Left ventricle myocardium inferior (tissue), 1 donor: ENCODE results near the gene PARD6G. TPM values are rescaled to one million over a fixed set of nuclear protein-coding genes. Genes with fewer than 3 reads are reported as not detected.

Source experiments
- DNase-seq: peaks from one replicate; pipeline ENCODE4 v3.0.0-alpha.2; 2020
- H3K27ac ChIP-seq: fragments of 200-600 bp; replicated peaks from 2 replicates; pipeline ENCODE4 v1.8.0; 2021
- H3K27me3 ChIP-seq: fragments of 200-600 bp; 2 replicates; pipeline ENCODE4 v1.8.0; 2021; ENCODE audit warnings: low read depth
- H3K36me3 ChIP-seq: fragments of 200-600 bp; 2 replicates; pipeline ENCODE4 v1.8.0; 2021
- H3K4me1 ChIP-seq: fragments of 200-600 bp; 2 replicates; pipeline ENCODE4 v1.8.0; 2021
- H3K4me3 ChIP-seq: fragments of 200-600 bp; 2 replicates; pipeline ENCODE4 v1.8.0; 2021; ENCODE audit warnings: mild to moderate bottlenecking, moderate library complexity
- H3K9me3 ChIP-seq: fragments of 200-600 bp; replicated peaks from 2 replicates; pipeline ENCODE4 v1.8.0; 2021
- CTCF ChIP-seq: fragments of 200-600 bp; IDR thresholded peaks from 2 replicates; pipeline ENCODE4 v1.8.0; 2021; ENCODE audit warnings: antibody characterized with exemption, mild to moderate bottlenecking, borderline replicate concordance
- intact Hi-C: fragments of 100-400 bp; cut with micrococcal nuclease; formaldehyde crosslinking; loops from one replicate; pipeline ENCODE4 v1.11.0; 2022
- total RNA-seq: library from RNA; stranded (reverse); fragmentation: NEBNext Ultra II Directional; extraction: Animal tissue kit (Norgen Biotek cat#: 25700); gene quantifications from one replicate; pipeline ENCODE4 v1.2.1, GENCODE V29; 2021
- donor health status: DM: no; HTN: yes; CAD: no; lungs with severe emphysema.

PARD6G gene
- total RNA-seq, 1 donor from 2014 or later = 2.0 TPM

- Histone ChIP-seq H3K36me3 (no peaks in the 10 kb centered on the region), H3K27ac (no peak overlapping the region), H3K9me3 (peaks cover 4% of the 10 kb centered on the region), H3K4me3 (no peak overlapping the region), H3K27me3 (no peaks in the 10 kb centered on the region), H3K4me1 (no peaks in the 10 kb centered on the region)
- no peak for DNase-seq
- no peak for TF ChIP-seq CTCF
- intact Hi-C loops = no loop called here
These were observed 15.3 kb downstream of the PARD6G start for GRCh38 chr18:80232030-80232429.

- H3K36me3 ChIP-seq = no peaks in the 10 kb centered on the region
- H3K4me3 ChIP-seq = no peak overlapping the region
- H3K27me3 ChIP-seq = no peaks in the 10 kb centered on the region
- intact Hi-C loops = no loop called here
- no peaks in the 10 kb centered on the region for H3K4me1 ChIP-seq
- no peak for TF ChIP-seq CTCF
- no peak overlapping the region for H3K27ac ChIP-seq
- peaks cover under 1% of the 10 kb centered on the region for H3K9me3 ChIP-seq
- no peak for DNase-seq
These were observed 15.7 kb downstream of the PARD6G start for GRCh38 chr18:80231616-80232015.

- Histone ChIP-seq H3K4me3 (no peak overlapping the region), H3K27ac (no peak overlapping the region), H3K9me3 (no peaks in the 10 kb centered on the region), H3K27me3 (no peaks in the 10 kb centered on the region), H3K36me3 (no peaks in the 10 kb centered on the region), H3K4me1 (no peaks in the 10 kb centered on the region)
- no peak for DNase-seq
- intact Hi-C loops = no loop called here
- no peak for TF ChIP-seq CTCF
These were observed 16.2 kb downstream of the PARD6G start for GRCh38 chr18:80231151-80231550.

- DNase-seq = no peak
- intact Hi-C loops = no loop called here
- Histone ChIP-seq H3K4me1 (no peaks in the 10 kb centered on the region), H3K36me3 (no peaks in the 10 kb centered on the region), H3K27me3 (no peaks in the 10 kb centered on the region), H3K27ac (no peak overlapping the region), H3K4me3 (no peak overlapping the region), H3K9me3 (no peaks in the 10 kb centered on the region)
- no peak for TF ChIP-seq CTCF
These were observed 17.3 kb downstream of the PARD6G start for GRCh38 chr18:80229766-80230745.

GRCh38 chr18:80229363-80229762 is 18.0 kb downstream of the PARD6G start:
- no peaks in the 10 kb centered on the region for H3K27me3 ChIP-seq
- DNase-seq = no peak
- no peak overlapping the region for H3K4me3 ChIP-seq
- no peaks in the 10 kb centered on the region for H3K4me1 ChIP-seq
- H3K9me3 ChIP-seq = no peaks in the 10 kb centered on the region
- intact Hi-C loops = no loop called here
- no peak overlapping the region for H3K27ac ChIP-seq
- H3K36me3 ChIP-seq = no peaks in the 10 kb centered on the region
- TF ChIP-seq CTCF = no peak
